AG04450 (cell line): ENCODE data around the gene MEIG1. TPM values are rescaled to one million over a fixed set of nuclear protein-coding genes. Genes with fewer than 3 reads are reported as not detected.
A peak's percentile ranks its signal among the peaks of the same experiment; 100 is the strongest.

Source experiments
- CTCF ChIA-PET: fragments of 300-600, 350-600 bp; formaldehyde crosslinking; extraction: SDS; loops from one replicate; lab custom pipeline; 2022; ENCODE audit warnings: antibody characterized with exemption, inconsistent platforms; lab: Charles Lee
- POLR2A ChIA-PET: fragments of 350-600 bp; formaldehyde crosslinking; extraction: SDS; loops from one replicate; lab custom pipeline; 2021; ENCODE audit warnings: antibody characterized with exemption, inconsistent platforms; lab: Yijun Ruan, JAX
- DNase-seq: peaks from one replicate; pipeline ENCODE4 v3.0.0-alpha.2; 2011; ENCODE audit warnings: low read depth, low spot score
- H3K27ac ChIP-seq: one replicate; pipeline ENCODE4 v1.5.1; 2012; ENCODE audit warnings: low read depth, low read length, control low read depth
- H3K27me3 ChIP-seq: one replicate; pipeline ENCODE4 v1.6.0; 2012; ENCODE audit warnings: low read length; ENCODE audit not compliant: control insufficient read depth, insufficient read depth
- H3K4me3 ChIP-seq: 2 replicates; pipeline ENCODE4 v1.5.1; 2011; ENCODE audit warnings: mild to moderate bottlenecking, low read depth, low read length, control low read depth
- H3K9me3 ChIP-seq: 2 replicates; pipeline ENCODE4 v1.5.1; 2012; ENCODE audit warnings: low read length; ENCODE audit not compliant: control insufficient read depth, insufficient read depth
- polyA minus RNA-seq: library from RNA; depleted of rRNA, polyadenylated mRNA; stranded (reverse); fragments of >200 nt; gene quantifications from 2 replicates; pipeline ENCODE4 v1.2.3, GENCODE V29; 2011; rRNA and poly(A)+ RNA removed
- polyA plus RNA-seq: library from polyadenylated mRNA; depleted of rRNA; stranded (reverse); fragments of >200 nt; gene quantifications from 2 replicates; pipeline ENCODE4 v1.2.3, GENCODE V29; 2011; rRNA removed
- TF ChIP-seq, protein P1 (sequence below): IDR thresholded peaks from 2 replicates; pipeline ENCODE4 v1.5.1; 2011; ENCODE audit warnings: low read depth, low read length, control low read depth, inconsistent platforms

The MEIG1 gene, protein sequence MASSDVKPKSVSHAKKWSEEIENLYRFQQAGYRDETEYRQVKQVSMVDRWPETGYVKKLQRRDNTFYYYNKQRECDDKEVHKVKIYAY
- polyA plus RNA-seq (0.21 TPM in 1 of 2 replicates, not detected in the other), polyA minus RNA-seq (not detected in 2 replicates)

DNA sequence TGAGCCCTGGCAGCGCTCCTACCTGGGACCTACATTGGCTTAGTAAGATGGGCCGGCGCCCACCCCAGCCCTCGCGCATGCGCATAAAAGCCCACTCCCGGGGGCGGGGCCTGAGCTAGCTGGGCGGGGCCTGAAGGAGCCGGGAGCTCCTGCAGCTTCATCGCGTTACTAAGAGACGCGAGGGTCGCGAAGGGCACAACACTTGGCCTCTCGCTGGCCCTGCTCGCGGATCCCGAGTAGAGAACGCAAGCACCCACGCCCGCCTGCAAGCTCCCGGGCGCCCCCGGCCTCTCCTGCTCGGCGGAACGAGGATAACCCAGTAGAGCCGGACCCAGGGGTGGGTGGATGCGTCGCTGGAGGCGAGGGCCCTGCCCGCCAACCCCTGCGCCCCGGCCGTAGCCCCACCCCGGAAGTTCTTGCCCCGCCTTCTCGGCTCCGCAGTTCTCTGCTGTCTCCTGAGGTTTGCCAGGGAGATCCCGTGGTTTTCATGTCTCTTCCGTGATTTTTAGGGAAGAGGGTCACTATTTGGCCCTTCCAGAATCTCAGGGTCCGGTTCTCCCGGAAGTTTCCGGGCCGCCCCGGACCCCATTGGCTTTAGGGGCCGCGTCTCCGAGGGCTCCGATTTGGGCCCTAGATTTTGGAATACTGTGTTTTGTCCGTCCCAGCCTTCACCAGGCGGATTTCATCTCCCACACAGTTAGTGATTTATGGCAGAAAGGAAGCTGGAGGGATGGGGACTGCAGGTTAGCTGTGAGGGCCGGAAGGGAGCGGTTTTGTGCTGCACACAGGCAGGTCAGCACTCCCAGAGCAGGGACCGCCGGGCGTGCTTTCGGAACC, at the start of gene MEIG1:
MEIG1 (plus strand) TSS at position 168 of the 837 bp plus-strand sequence. CDS start 7,081 bp downstream, outside the sequence.
- TF ChIP-seq, protein P1, sequence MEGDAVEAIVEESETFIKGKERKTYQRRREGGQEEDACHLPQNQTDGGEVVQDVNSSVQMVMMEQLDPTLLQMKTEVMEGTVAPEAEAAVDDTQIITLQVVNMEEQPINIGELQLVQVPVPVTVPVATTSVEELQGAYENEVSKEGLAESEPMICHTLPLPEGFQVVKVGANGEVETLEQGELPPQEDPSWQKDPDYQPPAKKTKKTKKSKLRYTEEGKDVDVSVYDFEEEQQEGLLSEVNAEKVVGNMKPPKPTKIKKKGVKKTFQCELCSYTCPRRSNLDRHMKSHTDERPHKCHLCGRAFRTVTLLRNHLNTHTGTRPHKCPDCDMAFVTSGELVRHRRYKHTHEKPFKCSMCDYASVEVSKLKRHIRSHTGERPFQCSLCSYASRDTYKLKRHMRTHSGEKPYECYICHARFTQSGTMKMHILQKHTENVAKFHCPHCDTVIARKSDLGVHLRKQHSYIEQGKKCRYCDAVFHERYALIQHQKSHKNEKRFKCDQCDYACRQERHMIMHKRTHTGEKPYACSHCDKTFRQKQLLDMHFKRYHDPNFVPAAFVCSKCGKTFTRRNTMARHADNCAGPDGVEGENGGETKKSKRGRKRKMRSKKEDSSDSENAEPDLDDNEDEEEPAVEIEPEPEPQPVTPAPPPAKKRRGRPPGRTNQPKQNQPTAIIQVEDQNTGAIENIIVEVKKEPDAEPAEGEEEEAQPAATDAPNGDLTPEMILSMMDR = no peak
- peak; percentile 83 for DNase-seq
- H3K27me3 ChIP-seq = no peaks in the 10 kb centered on the region
- POLR2A ChIA-PET = interaction anchor here (0.5 to 1.6 kb wide), 5 partner anchors 12 to 209 kb away, joined by 3 to 5 read pairs (median 4); partner anchors contain the start of genes NMT2, RPP38 and SUV39H2
- H3K27ac ChIP-seq = peak within 1 kb of the TSS; percentile 97
- no peaks in the 10 kb centered on the region; the same call in 1 of the 2 replicates for H3K9me3 ChIP-seq
- CTCF ChIA-PET = interaction anchor here (0.6 kb wide), 1 partner anchor 146 kb away, joined by 6 read pairs; no protein-coding TSS in a partner anchor
- H3K4me3 ChIP-seq = peak within 1 kb of the TSS; percentile 87

DNA sequence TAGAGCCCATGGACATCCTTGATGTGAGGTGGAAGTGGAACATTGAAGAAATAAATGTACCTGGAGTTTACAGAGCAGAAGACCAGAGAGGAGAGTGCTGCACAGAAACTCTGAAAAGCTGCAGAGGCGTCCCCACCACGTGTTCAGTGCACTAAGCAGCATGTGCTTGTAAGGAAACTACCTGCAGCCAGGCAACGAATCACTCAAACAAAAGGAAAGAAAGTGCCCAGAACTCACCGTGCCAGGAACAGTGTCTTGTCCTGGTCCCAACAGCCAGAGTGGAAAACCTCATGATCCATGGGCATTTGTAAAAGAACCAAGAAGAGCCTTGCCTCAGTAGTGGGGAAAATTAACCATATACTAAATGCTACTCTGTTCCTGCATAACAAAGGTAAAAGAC, 48.2 kb upstream of the MEIG1 start:
- TF ChIP-seq, protein P1 = no peak
- ChIA-PET CTCF (no interaction called here), POLR2A (no interaction called here)
- no peak for DNase-seq
- Histone ChIP-seq H3K9me3 (no peaks in the 10 kb centered on the region; the same call in 1 of the 2 replicates), H3K27ac (no peak overlapping the region), H3K4me3 (no peak overlapping the region), H3K27me3 (no peaks in the 10 kb centered on the region)

DNA sequence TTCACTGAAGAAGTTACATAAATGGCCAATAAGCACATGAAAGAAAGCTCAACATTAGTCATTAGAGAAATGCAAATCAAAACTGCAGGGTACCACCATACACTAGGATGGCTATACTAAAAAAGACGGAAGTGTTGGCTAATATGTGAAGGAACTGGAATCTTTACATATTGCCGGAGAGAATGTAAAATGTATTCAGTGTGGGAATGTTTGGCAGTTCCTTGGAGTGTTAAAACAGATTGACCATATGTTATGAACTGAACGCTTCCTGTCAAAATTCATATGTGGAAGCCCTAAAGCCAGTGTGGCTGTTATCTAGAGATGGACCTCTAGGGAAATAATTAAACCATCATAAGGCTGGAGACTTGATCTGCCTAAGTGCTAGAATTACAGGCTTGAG, 47.4 kb upstream of the MEIG1 start:
- POLR2A ChIA-PET = no interaction called here
- Histone ChIP-seq H3K27ac (no peak overlapping the region), H3K9me3 (no peaks in the 10 kb centered on the region; the same call in 1 of the 2 replicates), H3K27me3 (no peaks in the 10 kb centered on the region), H3K4me3 (no peak overlapping the region)
- TF ChIP-seq, protein P1 = no peak
- CTCF ChIA-PET = interaction anchor here (0.6 kb wide), 1 partner anchor 735 kb away, joined by 3 read pairs; no protein-coding TSS in a partner anchor
- DNase-seq = no peak

DNA sequence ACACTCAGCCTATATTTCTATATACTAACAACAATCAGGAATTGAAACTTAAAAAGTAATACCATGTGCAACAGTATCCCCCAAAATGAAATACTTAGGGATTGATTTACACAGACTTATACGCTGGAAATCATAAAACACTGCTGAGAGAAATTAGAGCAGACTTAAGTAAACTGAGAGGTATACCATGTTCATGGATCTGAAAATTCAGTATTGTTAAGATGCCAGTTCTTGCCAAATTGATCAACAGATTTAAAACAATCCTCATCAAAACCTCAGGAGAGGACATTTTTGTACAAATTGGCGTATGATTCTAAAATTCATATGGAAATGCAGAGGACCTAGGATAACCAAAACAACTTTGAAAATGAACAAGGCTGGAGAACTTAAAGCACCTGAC, 42.6 kb upstream of the MEIG1 start:
- Histone ChIP-seq H3K9me3 (peaks cover 4% of the 10 kb centered on the region; the same call in 1 of the 2 replicates), H3K27me3 (no peaks in the 10 kb centered on the region), H3K27ac (no peak overlapping the region), H3K4me3 (no peak overlapping the region)
- ChIA-PET CTCF (no interaction called here), POLR2A (no interaction called here)
- TF ChIP-seq, protein P1 = no peak
- DNase-seq = no peak
